GM19351 (cell line): ENCODE measurements around the gene DHRSX.
"Not testable (repeated sequence)": the region's sequence is repeated elsewhere in the genome, so short reads cannot be mapped to it uniquely, and the experiment has no call there.

ENCODE experiments used
- ATAC-seq: cut with Tn5 transposase; IDR thresholded peaks from one replicate; pipeline ENCODE4 v1.9.1; 2021; ENCODE audit warnings: mild to moderate bottlenecking, moderate library complexity; ENCODE audit not compliant: unreplicated experiment

DHRSX gene

GRCh38 chrX:2398064-2398656 lies 102.6 kb downstream of the DHRSX start:
- no peak for ATAC-seq

DNA sequence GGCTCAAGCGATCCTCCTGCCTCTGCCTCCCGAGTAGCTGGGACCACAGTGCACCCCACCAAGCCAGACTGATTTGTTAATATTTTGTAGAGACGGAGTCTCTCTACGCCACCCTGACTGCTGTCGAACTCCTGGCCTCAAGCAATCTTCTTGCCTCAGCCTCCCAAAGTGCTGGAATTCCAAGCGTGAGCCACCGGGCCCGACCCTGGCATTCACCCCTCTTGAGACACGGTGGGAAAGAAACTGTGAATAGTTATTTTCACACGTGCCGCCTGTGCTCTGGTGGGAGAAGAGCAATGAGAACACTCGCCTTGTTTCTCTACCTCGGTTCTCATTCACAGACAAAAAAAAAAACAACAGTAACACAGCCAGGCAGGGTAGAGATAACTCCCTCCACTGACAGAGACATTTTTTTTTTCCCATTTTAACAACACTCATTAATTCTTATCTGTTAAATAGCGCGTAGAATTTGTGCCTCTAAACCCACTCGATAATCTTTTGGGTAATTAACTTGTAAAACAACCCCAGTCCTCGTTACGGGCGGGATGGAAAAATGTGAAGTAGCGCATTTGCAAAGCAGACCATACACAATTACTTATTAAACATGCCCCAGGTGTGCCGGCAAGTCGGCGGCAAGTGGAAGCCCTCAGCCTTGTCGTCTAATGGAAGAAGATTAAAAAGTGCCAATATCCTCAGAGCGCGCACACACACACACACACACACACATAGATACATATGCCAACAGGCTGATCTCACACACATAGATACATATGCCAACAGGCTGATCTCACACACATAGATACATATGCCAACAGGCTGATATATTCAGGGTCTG lies 103.3 kb downstream of the DHRSX start:
- no peak for ATAC-seq

DNA sequence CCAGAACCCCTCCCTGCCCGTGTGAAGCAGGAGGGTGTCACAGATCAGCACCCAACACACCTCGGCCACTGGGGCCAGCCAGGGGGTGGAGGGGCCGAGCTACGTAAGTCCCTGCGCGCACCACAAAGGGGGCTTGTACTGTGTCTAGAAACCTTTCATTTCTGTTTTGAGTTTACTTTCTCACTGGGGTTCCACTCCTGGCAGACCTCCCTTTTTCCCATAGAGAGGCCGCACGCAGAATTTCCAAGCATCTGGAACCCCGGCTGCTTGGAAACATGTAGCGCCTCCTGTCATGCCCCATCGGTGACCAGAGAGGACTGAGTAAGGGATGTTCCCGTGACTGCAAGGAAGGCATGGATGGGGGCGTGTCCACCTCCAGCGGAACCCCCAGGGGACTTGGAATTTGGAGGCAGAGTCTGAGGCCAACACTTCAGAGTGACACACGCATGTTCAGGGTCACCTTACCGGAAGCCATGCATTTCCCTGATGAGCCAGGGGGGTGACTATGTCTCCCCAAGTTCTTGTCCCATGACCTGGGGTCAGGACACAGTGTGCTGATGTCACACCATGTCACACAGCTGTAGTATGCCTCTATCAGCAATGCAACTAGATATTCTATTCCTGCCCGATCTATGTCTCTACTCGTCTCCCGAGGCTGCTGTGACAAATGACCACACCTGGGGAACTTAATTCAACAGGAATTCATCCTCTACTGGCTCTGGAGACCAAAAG lies 105.3 kb downstream of the DHRSX start:
- no peak for ATAC-seq

- no peak for ATAC-seq
These were observed 108.7 kb downstream of the DHRSX start for GRCh38 chrX:2391869-2392606.

- no peak for ATAC-seq
These were observed 110.0 kb downstream of the DHRSX start for GRCh38 chrX:2390754-2391153.

DNA sequence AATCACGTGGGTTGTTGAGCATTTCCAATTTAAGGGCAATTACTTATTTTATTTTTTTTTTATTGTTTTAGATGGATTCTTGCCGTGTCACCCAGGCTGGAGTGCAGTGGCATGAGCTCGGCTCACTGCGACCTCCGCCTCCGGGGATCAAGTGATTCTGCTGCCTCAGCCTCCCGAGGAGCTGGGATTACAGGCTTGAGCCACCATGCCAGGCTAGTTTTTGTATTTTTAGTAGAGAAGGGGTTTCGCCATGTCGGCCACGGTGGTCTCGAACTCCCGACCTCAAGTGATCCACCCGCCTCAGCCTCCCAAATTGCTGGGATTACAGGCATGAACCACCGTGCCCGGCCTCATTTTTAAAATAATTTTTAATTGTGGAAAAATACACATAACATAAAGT lies 111.0 kb downstream of the DHRSX start:
- ATAC-seq, result not testable (repeated sequence)

- ATAC-seq, result no peak
These were observed 111.5 kb downstream of the DHRSX start for GRCh38 chrX:2389324-2389723.

DNA sequence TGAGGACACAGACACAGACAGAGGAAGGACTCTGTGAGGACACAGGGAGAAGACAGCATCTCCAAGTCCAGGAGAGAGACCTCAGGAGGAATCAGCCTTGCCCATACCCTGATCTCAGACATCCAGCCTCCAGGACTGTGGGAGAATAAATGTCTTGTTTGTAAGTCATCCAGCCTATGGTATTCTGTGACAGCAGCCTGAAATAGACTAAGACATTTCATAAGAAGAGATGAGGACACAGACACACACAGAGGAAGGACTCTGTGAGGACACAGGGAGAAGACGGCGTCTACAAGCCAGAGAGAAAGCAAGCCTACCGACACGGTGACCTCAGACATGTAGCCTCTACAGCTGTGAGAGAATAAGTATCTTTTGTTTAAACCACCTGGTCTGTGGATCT lies 112.1 kb downstream of the DHRSX start:
- no peak for ATAC-seq

DNA sequence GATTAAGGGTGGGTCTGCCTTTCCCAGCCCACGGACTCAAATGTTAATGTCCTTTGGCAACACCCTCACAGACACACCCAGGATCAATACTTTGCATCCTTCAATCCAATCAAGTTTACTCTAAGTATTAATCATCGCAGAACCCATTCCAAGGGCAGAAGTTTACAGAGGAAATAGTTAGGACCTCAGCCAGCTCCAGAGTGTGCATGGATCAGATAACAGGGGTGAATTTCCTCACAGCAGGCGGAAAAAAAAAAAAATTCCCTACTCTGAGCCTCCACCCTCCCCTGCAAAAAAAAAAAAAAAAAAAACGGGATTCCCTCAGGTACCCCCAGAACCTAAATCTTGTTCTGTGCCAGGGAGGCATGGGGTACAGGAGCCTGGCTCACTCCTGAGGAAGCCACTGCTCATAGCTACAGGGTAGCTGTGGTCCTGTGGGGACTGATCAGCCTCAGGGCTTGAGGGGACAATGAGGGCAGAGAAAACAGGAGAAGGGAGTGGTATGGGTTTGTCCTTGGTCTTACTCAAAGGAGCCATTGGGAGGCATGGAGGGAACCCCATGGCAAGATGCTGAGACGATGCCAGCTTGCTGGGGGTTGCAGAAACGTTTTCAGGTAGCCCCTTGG lies 113.0 kb downstream of the DHRSX start:
- no peak for ATAC-seq

- ATAC-seq, result no peak
These were observed 115.6 kb downstream of the DHRSX start for GRCh38 chrX:2385224-2385623.

GRCh38 chrX:2384486-2384885 lies 116.3 kb downstream of the DHRSX start:
- ATAC-seq, result no peak

GRCh38 chrX:2383735-2384134 lies 117.0 kb downstream of the DHRSX start:
- no peak for ATAC-seq

DNA sequence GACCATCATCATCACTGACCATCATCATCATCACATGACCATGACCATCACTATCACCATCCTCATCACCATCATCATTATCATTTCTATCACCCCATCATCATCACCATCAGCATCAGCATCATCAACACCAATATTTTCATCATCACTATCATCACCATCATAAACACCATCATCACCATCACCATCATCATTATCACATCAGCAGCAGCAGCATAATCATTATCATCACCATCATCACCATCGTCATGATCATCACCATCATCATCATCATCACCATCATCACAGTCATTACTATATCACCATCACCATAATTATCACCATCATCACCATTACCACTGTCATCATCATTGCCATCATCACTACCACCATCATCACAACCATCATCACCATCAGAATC lies 117.6 kb downstream of the DHRSX start:
- ATAC-seq, result no peak

DNA sequence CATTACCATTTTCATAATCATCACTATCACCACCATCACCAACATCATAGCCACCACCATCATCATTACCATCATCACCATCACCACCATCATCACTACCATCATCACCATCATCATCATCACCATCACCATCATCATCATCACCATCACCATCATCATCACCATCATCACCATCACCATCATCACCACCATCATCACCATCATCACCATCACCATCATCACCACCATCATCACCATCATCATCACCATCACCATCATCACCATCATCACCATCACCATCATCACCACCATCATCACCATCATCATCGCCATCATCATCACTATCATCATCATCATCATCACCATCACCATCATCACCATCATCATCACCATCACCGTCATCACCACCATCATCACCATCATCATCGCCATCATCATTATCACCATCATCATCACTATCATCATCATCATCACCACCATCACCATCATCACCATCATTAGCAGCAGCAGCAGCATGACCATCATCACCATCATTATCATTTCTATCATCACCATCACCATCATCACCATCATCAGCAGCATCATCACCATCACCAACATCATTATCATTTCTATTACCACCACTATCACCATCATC lies 118.2 kb downstream of the DHRSX start:
- not testable (repeated sequence) for ATAC-seq

- ATAC-seq, result no peak
These were observed 124.6 kb downstream of the DHRSX start for GRCh38 chrX:2376166-2376565.

- ATAC-seq, result no peak
These were observed 126.7 kb downstream of the DHRSX start for GRCh38 chrX:2374086-2374485.

DNA sequence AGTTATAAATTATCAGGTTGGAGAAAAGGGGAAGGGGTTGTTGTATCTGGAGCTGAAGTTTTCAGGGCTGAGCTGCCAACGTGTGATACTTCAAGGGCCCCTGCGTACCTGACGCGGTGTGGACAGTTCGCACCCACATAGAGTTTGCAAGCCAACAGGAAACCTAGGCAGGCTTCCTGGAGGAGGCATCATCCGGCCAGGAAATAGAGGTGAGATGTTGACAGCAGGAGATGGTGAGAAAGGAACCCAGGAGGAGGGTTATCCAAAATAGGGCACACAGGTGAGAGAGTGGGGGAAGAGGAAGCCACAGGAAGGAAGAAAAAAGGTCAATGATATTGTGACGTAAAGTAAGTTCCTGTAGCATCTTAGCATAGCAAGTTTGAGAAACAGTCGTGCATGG lies 127.2 kb downstream of the DHRSX start:
- no peak for ATAC-seq

DNA sequence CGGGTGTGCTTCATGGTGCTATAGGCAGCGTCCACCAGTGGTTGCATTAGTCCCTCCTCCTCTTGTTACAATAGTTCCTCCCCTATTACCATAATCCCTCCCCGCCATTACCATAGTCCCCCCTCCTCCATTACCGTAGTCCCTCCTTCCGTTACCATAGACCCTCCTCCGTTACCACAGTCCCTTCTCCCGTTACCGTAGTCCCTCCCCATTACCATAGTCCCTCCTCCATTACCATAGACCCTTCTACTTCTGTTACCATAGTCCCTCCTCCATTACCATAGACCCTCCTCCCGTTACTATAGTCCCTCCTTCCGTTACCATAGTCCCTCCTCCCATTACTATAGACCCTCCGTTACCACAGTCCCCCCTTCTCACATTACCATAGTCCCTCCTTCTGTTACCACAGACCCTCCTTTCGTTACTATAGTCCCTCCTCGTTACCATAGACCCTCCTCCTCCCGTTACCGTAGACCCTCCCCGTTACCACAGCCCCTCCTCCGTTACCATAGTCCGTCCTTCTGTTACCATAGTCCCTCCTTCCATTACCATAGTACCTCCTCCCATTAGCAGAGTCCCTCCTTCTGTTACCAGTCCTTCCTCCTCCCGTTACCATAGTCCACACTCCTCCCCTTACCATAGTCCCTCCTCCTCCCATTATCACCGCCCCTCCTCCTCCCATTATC lies 129.6 kb downstream of the DHRSX start:
- ATAC-seq, result no peak

- no peak for ATAC-seq
These were observed 130.3 kb downstream of the DHRSX start for GRCh38 chrX:2370456-2370855.

- no peak for ATAC-seq
These were observed 131.6 kb downstream of the DHRSX start for GRCh38 chrX:2369206-2369605.
